ENCODE data around the gene ZBTB7C. TPM values are rescaled to one million over a fixed set of nuclear protein-coding genes. Genes with fewer than 3 reads are reported as not detected.

ZBTB7C gene
- total RNA-seq, 1 donor from 2014 or later = 0.61 TPM

- no peak for DNase-seq (ENCODE audit: low read depth, low spot score)
- no peaks in the 10 kb centered on the region for H3K4me1 Mint-ChIP-seq
- peaks cover 3% of the 10 kb centered on the region for H3K36me3 Mint-ChIP-seq (ENCODE audit: low read depth)
- TF ChIP-seq CTCF (conservative IDR thresholded peaks at IDR 0.05) = no peak
- H3K9me3 Mint-ChIP-seq = peaks cover 3% of the 10 kb centered on the region
- H3K4me3 Mint-ChIP-seq = no peak overlapping the region
- H3K27ac Mint-ChIP-seq (ENCODE audit: unreplicated experiment) = no peak overlapping the region
- peaks cover 24% of the 10 kb centered on the region for H3K27me3 Mint-ChIP-seq (ENCODE audit: low read depth)
Observed at GRCh38 chr18:48050176-48050575, 359.0 kb downstream of the ZBTB7C start.

- H3K9me3 Mint-ChIP-seq = peaks cover 3% of the 10 kb centered on the region
- no peaks in the 10 kb centered on the region for H3K4me1 Mint-ChIP-seq
- H3K27me3 Mint-ChIP-seq (ENCODE audit: low read depth) = peaks cover 21% of the 10 kb centered on the region
- H3K27ac Mint-ChIP-seq (ENCODE audit: unreplicated experiment) = no peak overlapping the region
- no peak for DNase-seq (ENCODE audit: low read depth, low spot score)
- TF ChIP-seq CTCF (conservative IDR thresholded peaks at IDR 0.05) = no peak
- H3K36me3 Mint-ChIP-seq (ENCODE audit: low read depth) = peaks cover 3% of the 10 kb centered on the region
- no peak overlapping the region for H3K4me3 Mint-ChIP-seq
Observed at GRCh38 chr18:48049757-48050156, 359.4 kb downstream of the ZBTB7C start.

- Mint-ChIP-seq H3K9me3 (peaks cover 8% of the 10 kb centered on the region), H3K27ac (ENCODE audit: unreplicated experiment) (no peak overlapping the region), H3K4me1 (no peaks in the 10 kb centered on the region), H3K27me3 (ENCODE audit: low read depth) (peaks cover 13% of the 10 kb centered on the region), H3K4me3 (no peak overlapping the region), H3K36me3 (ENCODE audit: low read depth) (peaks cover 3% of the 10 kb centered on the region)
- TF ChIP-seq CTCF (conservative IDR thresholded peaks at IDR 0.05) = no peak
- no peak for DNase-seq (ENCODE audit: low read depth, low spot score)
Observed at GRCh38 chr18:48048251-48048650, 360.9 kb downstream of the ZBTB7C start.

GRCh38 chr18:48046843-48047242 lies 362.3 kb downstream of the ZBTB7C start:
- DNase-seq (ENCODE audit: low read depth, low spot score) = no peak
- no peaks in the 10 kb centered on the region for H3K4me1 Mint-ChIP-seq
- no peak overlapping the region for H3K27ac Mint-ChIP-seq (ENCODE audit: unreplicated experiment)
- TF ChIP-seq CTCF (conservative IDR thresholded peaks at IDR 0.05) = no peak
- H3K4me3 Mint-ChIP-seq = no peak overlapping the region
- peaks cover 3% of the 10 kb centered on the region for H3K36me3 Mint-ChIP-seq (ENCODE audit: low read depth)
- peaks cover 14% of the 10 kb centered on the region for H3K9me3 Mint-ChIP-seq
- H3K27me3 Mint-ChIP-seq (ENCODE audit: low read depth) = peaks cover 13% of the 10 kb centered on the region

- DNase-seq (ENCODE audit: low read depth, low spot score) = no peak
- TF ChIP-seq CTCF (conservative IDR thresholded peaks at IDR 0.05) = no peak
- Mint-ChIP-seq H3K4me3 (no peak overlapping the region), H3K4me1 (no peaks in the 10 kb centered on the region), H3K36me3 (ENCODE audit: low read depth) (peaks cover 3% of the 10 kb centered on the region), H3K9me3 (peaks cover 14% of the 10 kb centered on the region), H3K27me3 (ENCODE audit: low read depth) (peaks cover 13% of the 10 kb centered on the region), H3K27ac (ENCODE audit: unreplicated experiment) (no peak overlapping the region)
Observed at GRCh38 chr18:48045744-48046143, 363.4 kb downstream of the ZBTB7C start.

GRCh38 chr18:48044944-48045343 lies 364.2 kb downstream of the ZBTB7C start:
- Mint-ChIP-seq H3K4me3 (no peak overlapping the region), H3K9me3 (peaks cover 14% of the 10 kb centered on the region), H3K4me1 (no peaks in the 10 kb centered on the region), H3K27me3 (ENCODE audit: low read depth) (peaks cover 13% of the 10 kb centered on the region), H3K36me3 (ENCODE audit: low read depth) (peaks cover 3% of the 10 kb centered on the region), H3K27ac (ENCODE audit: unreplicated experiment) (no peak overlapping the region)
- no peak for DNase-seq (ENCODE audit: low read depth, low spot score)
- TF ChIP-seq CTCF (conservative IDR thresholded peaks at IDR 0.05) = no peak

All from neural crest cell (in vitro differentiated cells).